ENCODE measurements around the gene TBC1D1. TPM values are rescaled to one million over a fixed set of nuclear protein-coding genes. Genes with fewer than 3 reads are reported as not detected.

TBC1D1 gene
- total RNA-seq, 1 donor from 2014 or later = 56.5 TPM

DNA sequence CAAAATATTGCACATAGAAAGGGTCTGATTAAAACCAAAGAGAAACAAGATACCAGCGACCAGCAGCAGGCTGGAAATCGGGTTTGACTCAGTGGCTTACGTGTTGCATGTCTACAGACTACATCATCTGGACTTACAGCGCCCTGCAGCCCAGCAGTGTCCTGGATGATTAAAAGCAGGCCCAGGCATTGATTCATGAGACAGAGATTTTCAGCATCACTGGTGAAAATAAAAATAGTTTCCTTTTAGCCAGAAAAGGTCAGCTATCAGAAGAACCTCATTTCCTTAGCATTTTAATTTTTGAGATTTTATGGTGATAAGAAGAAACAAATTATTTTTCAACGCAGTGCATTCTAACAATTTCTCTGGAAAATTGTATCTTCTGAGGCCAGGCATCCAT, 259.9 kb downstream of the TBC1D1 start:
- Histone ChIP-seq H3K27ac (no peak overlapping the region), H3K27me3 (ENCODE audit: low read depth) (no peaks in the 10 kb centered on the region), H3K4me1 (peaks cover 33% of the 10 kb centered on the region), H3K36me3 (no peaks in the 10 kb centered on the region), H3K4me3 (no peak overlapping the region), H3K9me3 (no peaks in the 10 kb centered on the region)
- no peak for DNase-seq
- intact Hi-C loops (cut with DNase I) = no loop called here
- no peak for ATAC-seq
- no peak for TF ChIP-seq CTCF (IDR thresholded peaks at IDR 0.05)

DNA sequence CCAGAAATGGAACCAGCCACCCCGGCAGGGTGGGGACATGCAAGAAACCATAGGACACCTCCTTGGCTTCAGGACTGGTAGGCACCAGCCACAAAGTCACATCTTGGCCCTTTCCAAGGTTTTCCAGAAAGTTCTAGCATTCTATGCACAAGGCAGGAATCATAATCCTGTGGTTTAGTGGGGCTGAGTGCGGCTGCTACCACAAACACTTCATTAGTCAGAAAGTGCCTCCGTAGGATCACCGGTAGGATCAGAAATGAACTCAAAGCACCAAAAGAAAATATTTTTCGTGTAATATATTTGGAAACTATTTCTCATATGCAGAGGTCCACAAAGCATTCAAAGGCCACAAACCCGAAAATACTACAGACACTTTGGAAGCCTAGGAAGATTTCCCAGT, 261.0 kb downstream of the TBC1D1 start:
- Histone ChIP-seq H3K27ac (no peak overlapping the region), H3K4me1 (peaks cover 39% of the 10 kb centered on the region), H3K9me3 (no peaks in the 10 kb centered on the region), H3K36me3 (no peaks in the 10 kb centered on the region), H3K4me3 (no peak overlapping the region), H3K27me3 (ENCODE audit: low read depth) (no peaks in the 10 kb centered on the region)
- intact Hi-C loops (cut with DNase I) = no loop called here
- ATAC-seq (no peak), DNase-seq (no peak)
- TF ChIP-seq CTCF (IDR thresholded peaks at IDR 0.05) = no peak

DNA sequence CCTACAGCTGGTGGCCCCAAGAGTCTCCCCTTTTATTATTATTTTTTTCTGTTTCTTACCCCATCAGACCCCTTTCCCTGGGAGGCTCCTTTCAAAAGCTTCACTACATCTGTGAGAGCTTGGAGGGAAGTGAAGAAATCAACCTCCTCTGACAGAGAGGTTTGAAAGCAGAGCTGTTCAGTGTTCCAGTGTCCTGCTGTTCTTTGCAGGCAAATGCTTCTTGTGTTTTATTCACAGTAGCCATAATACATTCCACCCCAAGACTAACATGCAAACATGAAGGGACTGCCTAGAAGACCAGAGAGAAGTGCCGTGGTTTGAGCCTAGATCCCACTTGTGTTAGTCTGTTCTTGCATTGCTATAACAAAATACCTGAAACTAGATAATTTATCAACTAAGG, 261.4 kb downstream of the TBC1D1 start:
- peaks cover 39% of the 10 kb centered on the region for H3K4me1 ChIP-seq
- H3K4me3 ChIP-seq = no peak overlapping the region
- intact Hi-C loops (cut with DNase I) = no loop called here
- DNase-seq (no peak), ATAC-seq (no peak)
- H3K9me3 ChIP-seq = no peaks in the 10 kb centered on the region
- H3K27ac ChIP-seq = no peak overlapping the region
- no peak for TF ChIP-seq CTCF (IDR thresholded peaks at IDR 0.05)
- H3K27me3 ChIP-seq (ENCODE audit: low read depth) = no peaks in the 10 kb centered on the region
- no peaks in the 10 kb centered on the region for H3K36me3 ChIP-seq

DNA sequence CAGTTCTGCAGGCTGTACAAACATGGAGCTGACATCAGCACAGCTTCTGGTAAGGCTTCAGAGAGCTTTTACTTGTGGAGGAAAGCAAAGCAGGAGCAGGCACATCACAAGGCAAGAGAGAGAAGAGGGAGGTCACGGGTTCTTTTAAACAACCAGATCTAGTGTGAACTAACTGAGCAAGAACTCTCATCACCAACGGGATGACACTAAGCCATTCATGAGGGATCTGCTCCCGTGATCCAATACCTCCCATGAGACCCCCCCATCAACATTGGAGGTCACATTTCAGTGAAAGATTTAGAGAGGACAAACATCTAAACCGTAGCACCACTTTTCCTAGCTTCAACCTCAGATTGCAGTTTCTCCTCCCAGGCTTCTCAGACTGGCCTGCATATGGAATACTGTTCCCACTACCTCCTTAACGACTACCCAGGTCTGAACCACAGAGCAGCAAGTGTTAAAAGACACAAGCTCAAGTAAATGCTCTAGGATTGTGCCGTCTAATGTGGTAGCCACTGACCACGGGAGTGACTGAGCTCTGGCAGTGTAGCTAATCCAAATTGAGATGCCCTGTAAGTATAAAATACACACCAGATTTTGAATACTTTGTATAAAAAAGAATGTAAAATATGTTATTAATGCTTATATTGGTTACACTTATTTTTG, 262.0 kb downstream of the TBC1D1 start:
- TF ChIP-seq CTCF (IDR thresholded peaks at IDR 0.05) = no peak
- Histone ChIP-seq H3K4me3 (no peak overlapping the region), H3K27me3 (ENCODE audit: low read depth) (no peaks in the 10 kb centered on the region), H3K9me3 (no peaks in the 10 kb centered on the region), H3K27ac (no peak overlapping the region), H3K36me3 (no peaks in the 10 kb centered on the region), H3K4me1 (peaks cover 45% of the 10 kb centered on the region)
- intact Hi-C loops (cut with DNase I) = no loop called here
- ATAC-seq = no peak
- no peak for DNase-seq

DNA sequence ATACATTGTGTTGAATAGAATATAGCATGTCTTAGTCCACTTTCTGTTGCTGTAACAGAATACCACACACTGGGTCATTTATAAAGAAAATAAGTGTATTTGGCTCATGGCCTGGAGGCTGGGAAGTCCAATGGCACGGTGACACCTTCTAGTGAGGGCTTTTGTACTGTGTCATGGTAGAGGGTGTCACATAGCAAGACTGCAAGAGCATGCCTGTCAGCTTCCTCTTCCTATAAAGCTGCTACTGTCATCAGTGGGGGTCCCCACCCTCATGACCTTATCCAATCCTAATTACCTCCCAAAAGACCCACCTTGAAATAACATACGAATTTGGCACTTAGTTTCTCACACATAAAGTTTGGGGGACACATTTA, 262.5 kb downstream of the TBC1D1 start:
- Histone ChIP-seq H3K4me3 (no peak overlapping the region), H3K27me3 (ENCODE audit: low read depth) (no peaks in the 10 kb centered on the region), H3K36me3 (no peaks in the 10 kb centered on the region), H3K4me1 (peaks cover 45% of the 10 kb centered on the region), H3K9me3 (no peaks in the 10 kb centered on the region), H3K27ac (no peak overlapping the region)
- intact Hi-C loops (cut with DNase I) = no loop called here
- no peak for TF ChIP-seq CTCF (IDR thresholded peaks at IDR 0.05)
- no peak for DNase-seq
- ATAC-seq = no peak

Data from lower lobe of right lung (tissue), 2 donors.